Neural progenitor cell (in vitro differentiated cells): Measurements from ENCODE around the gene KLB. TPM values are rescaled to one million over a fixed set of nuclear protein-coding genes. Genes with fewer than 3 reads are reported as not detected.
"Not testable (repeated sequence)": the region's sequence is repeated elsewhere in the genome, so short reads cannot be mapped to it uniquely, and the experiment has no call there.

Experiments
- DNase-seq: peaks from one replicate; pipeline ENCODE4 v3.0.0-alpha.2; 2016; ENCODE audit warnings: low spot score
- H2AFZ ChIP-seq: fragments of 200-600 bp; sonication (generic); replicated peaks from 2 replicates; pipeline ENCODE4 v1.6.1; 2016; ENCODE audit warnings: antibody characterized with exemption
- H3F3A ChIP-seq: fragments of 200-600 bp; sonication (generic); 2 replicates; pipeline ENCODE4 v1.6.1; 2016; ENCODE audit warnings: antibody characterized with exemption, low read depth
- H3K27ac ChIP-seq: fragments of 200-600 bp; sonication (generic); 2 replicates; pipeline ENCODE4 v1.5.1; 2016; ENCODE audit warnings: mild to moderate bottlenecking
- H3K27me3 ChIP-seq: fragments of 200-600 bp; sonication (generic); 2 replicates; pipeline ENCODE4 v1.6.1; 2016; ENCODE audit warnings: mild to moderate bottlenecking, moderate library complexity
- H3K36me3 ChIP-seq: fragments of 200-600 bp; sonication (generic); 2 replicates; pipeline ENCODE4 v1.5.1; 2016
- H3K4me1 ChIP-seq: fragments of 200-600 bp; sonication (generic); 2 replicates; pipeline ENCODE4 v1.6.1; 2016; ENCODE audit warnings: mixed run types
- H3K4me2 ChIP-seq: fragments of 200-600 bp; sonication (generic); 2 replicates; pipeline ENCODE4 v1.6.1; 2016
- H3K4me3 ChIP-seq: fragments of 200-600 bp; sonication (generic); 2 replicates; pipeline ENCODE4 v1.5.1; 2016
- H3K79me2 ChIP-seq: fragments of 200-600 bp; sonication (generic); 2 replicates; pipeline ENCODE4 v1.6.1; 2016; ENCODE audit warnings: low read depth
- H3K9ac ChIP-seq: fragments of 200-600 bp; sonication (generic); 2 replicates; pipeline ENCODE4 v1.6.1; 2016
- H3K9me3 ChIP-seq: fragments of 200-600 bp; sonication (generic); 2 replicates; pipeline ENCODE4 v1.5.1; 2016; ENCODE audit warnings: low read depth
- H4K20me1 ChIP-seq: fragments of 200-600 bp; sonication (generic); 2 replicates; pipeline ENCODE4 v1.6.1; 2016; ENCODE audit warnings: low read depth
- H3K27ac Mint-ChIP-seq: 3 replicates; pipeline ENCODE4 v1.8.0; 2021; ENCODE audit warnings: mixed read lengths
- H3K27me3 Mint-ChIP-seq: 2 replicates; pipeline ENCODE4 v1.8.0; 2022; ENCODE audit warnings: low read depth, mild to moderate bottlenecking, inconsistent platforms, moderate library complexity, mixed read lengths; ENCODE audit not compliant: insufficient read depth
- H3K36me3 Mint-ChIP-seq: 3 replicates; pipeline ENCODE4 v1.8.0; 2021; ENCODE audit warnings: mixed read lengths
- H3K4me1 Mint-ChIP-seq: 3 replicates; pipeline ENCODE4 v1.8.0; 2021; ENCODE audit warnings: mixed read lengths
- H3K4me3 Mint-ChIP-seq: 3 replicates; pipeline ENCODE4 v1.8.0; 2021; ENCODE audit warnings: mild to moderate bottlenecking, moderate library complexity, mixed read lengths
- H3K9me3 Mint-ChIP-seq: 3 replicates; pipeline ENCODE4 v1.8.0; 2020; ENCODE audit warnings: mixed read lengths
- CTCF ChIP-seq: fragments of 200-600 bp; sonication (generic); IDR thresholded peaks from 2 replicates; pipeline ENCODE4 v1.5.1; 2017; ENCODE audit warnings: antibody characterized with exemption, mild to moderate bottlenecking
- EZH2 ChIP-seq: fragments of 200-600 bp; sonication (generic); IDR thresholded peaks from 2 replicates; pipeline ENCODE4 v1.6.1; 2017; ENCODE audit warnings: antibody characterized with exemption, mild to moderate bottlenecking, moderate library complexity
- EZH2phosphoT487 ChIP-seq: fragments of 200-600 bp; sonication (generic); IDR thresholded peaks from 2 replicates; pipeline ENCODE4 v1.6.1; 2017; ENCODE audit warnings: antibody characterized with exemption
- total RNA-seq: library from RNA; depleted of rRNA; stranded (reverse); fragments of >200 nt; gene quantifications from 2 replicates; pipeline ENCODE4 v1.2.3, GENCODE V29; 2015; ENCODE audit warnings: low replicate concordance

The KLB gene
- total RNA-seq, 1 donor from 2014 or later, result not detected

GRCh38 chr4:39455486-39455885 lies 48.8 kb downstream of the KLB start:
- no peak overlapping the region for H3K4me2 ChIP-seq
- H3K27me3 ChIP-seq, result no peaks in the 10 kb centered on the region
- H3K9me3 ChIP-seq, result no peaks in the 10 kb centered on the region
- TF ChIP-seq EZH2phosphoT487, result no peak
- no peak for TF ChIP-seq CTCF
- no peak for TF ChIP-seq EZH2
- peaks cover 94% of the 10 kb centered on the region for H3F3A ChIP-seq
- DNase-seq, result no peak
- no peaks in the 10 kb centered on the region for H3K27me3 Mint-ChIP-seq
- peaks cover 65% of the 10 kb centered on the region for H3K79me2 ChIP-seq
- H2AFZ ChIP-seq, result no peak overlapping the region
- H3K4me1 ChIP-seq, result peaks cover 20% of the 10 kb centered on the region
- peaks cover 17% of the 10 kb centered on the region for H3K4me1 Mint-ChIP-seq
- H3K9me3 Mint-ChIP-seq, result no peaks in the 10 kb centered on the region
- no peak overlapping the region for H3K4me3 Mint-ChIP-seq
- peaks cover 49% of the 10 kb centered on the region for H3K36me3 ChIP-seq
- peaks cover 40% of the 10 kb centered on the region for H3K36me3 Mint-ChIP-seq
- H3K4me3 ChIP-seq, result no peak overlapping the region
- no peak overlapping the region for H3K27ac Mint-ChIP-seq
- peaks cover 67% of the 10 kb centered on the region for H4K20me1 ChIP-seq
- no peak overlapping the region for H3K27ac ChIP-seq
- H3K9ac ChIP-seq, result no peak overlapping the region

GRCh38 chr4:39456946-39457763 lies 50.4 kb downstream of the KLB start:
- Mint-ChIP-seq H3K9me3 (no peaks in the 10 kb centered on the region), H3K4me3 (peak overlapping the region; percentile 99), H3K36me3 (peaks cover 35% of the 10 kb centered on the region), H3K4me1 (peaks cover 17% of the 10 kb centered on the region), H3K27ac (no peak overlapping the region), H3K27me3 (no peaks in the 10 kb centered on the region)
- Histone ChIP-seq H3K9me3 (no peaks in the 10 kb centered on the region), H3K36me3 (peaks cover 44% of the 10 kb centered on the region), H3K4me3 (peak overlapping the region; percentile 77), H3F3A (peaks cover 77% of the 10 kb centered on the region), H3K4me2 (peak overlapping the region; percentile 84), H4K20me1 (peaks cover 60% of the 10 kb centered on the region), H3K27ac (no peak overlapping the region), H3K27me3 (no peaks in the 10 kb centered on the region), H3K9ac (peak overlapping the region; percentile 99), H3K79me2 (peaks cover 76% of the 10 kb centered on the region), H2AFZ (no peak overlapping the region), H3K4me1 (peaks cover 20% of the 10 kb centered on the region)
- TF ChIP-seq CTCF, result no peak
- no peak for TF ChIP-seq EZH2phosphoT487
- no peak for TF ChIP-seq EZH2
- DNase-seq, result no peak

GRCh38 chr4:39458161-39458504 lies 51.4 kb downstream of the KLB start:
- H2AFZ ChIP-seq, result peak overlapping the region; percentile 86
- peak overlapping the region; percentile 84 for H3K4me2 ChIP-seq
- H3K27ac ChIP-seq, result peak overlapping the region; percentile 96
- peak overlapping the region; percentile 99 for H3K27ac Mint-ChIP-seq
- H3K4me1 ChIP-seq, result peaks cover 20% of the 10 kb centered on the region
- H3K27me3 ChIP-seq, H3K9me3 Mint-ChIP-seq, H3K27me3 Mint-ChIP-seq, H3K9me3 ChIP-seq, DNase-seq: not testable (repeated sequence)
- peaks cover 17% of the 10 kb centered on the region for H3K4me1 Mint-ChIP-seq
- H3K36me3 ChIP-seq, result peaks cover 38% of the 10 kb centered on the region
- H3K4me3 Mint-ChIP-seq, result peak overlapping the region; percentile 99
- peaks cover 51% of the 10 kb centered on the region for H4K20me1 ChIP-seq
- H3F3A ChIP-seq, result peaks cover 67% of the 10 kb centered on the region
- H3K36me3 Mint-ChIP-seq, result peaks cover 31% of the 10 kb centered on the region
- H3K4me3 ChIP-seq, result peak overlapping the region; percentile 77
- peak overlapping the region; percentile 99 for H3K9ac ChIP-seq
- H3K79me2 ChIP-seq, result peaks cover 76% of the 10 kb centered on the region
